Stimulated activated memory B cell treated with anti-CD40 and anti-IgM and Interleukin-4, amounts not matched to agents 10 μg/mL and 1 μg/mL and 100 μg/mL, for 72 hours (primary cell): Measurements from ENCODE around the gene MAPKAPK5.

Source experiments
- ATAC-seq: fragments of 150-1000 bp; cut with Tn5 transposase; 2 replicates; pipeline ENCODE4 v1.10.0; 2021
- H3K27ac Mint-ChIP-seq: one replicate; pipeline ENCODE4 v1.8.0; 2022; ENCODE audit warnings: mild to moderate bottlenecking, mixed read lengths
- H3K27me3 Mint-ChIP-seq: one replicate; pipeline ENCODE4 v1.8.0; 2022; ENCODE audit warnings: mixed read lengths
- H3K36me3 Mint-ChIP-seq: one replicate; pipeline ENCODE4 v1.8.0; 2022; ENCODE audit warnings: mixed read lengths
- H3K4me1 Mint-ChIP-seq: one replicate; pipeline ENCODE4 v1.8.0; 2022; ENCODE audit warnings: mixed read lengths
- H3K4me3 Mint-ChIP-seq: one replicate; pipeline ENCODE4 v1.8.0; 2022; ENCODE audit warnings: mild to moderate bottlenecking, moderate library complexity, mixed read lengths
- H3K9me3 Mint-ChIP-seq: one replicate; pipeline ENCODE4 v1.8.0; 2022; ENCODE audit warnings: mixed read lengths

Gene MAPKAPK5

GRCh38 chr12:111842556-111843396 is 748 bp downstream of the MAPKAPK5 start:
- H3K36me3 Mint-ChIP-seq = peaks cover 43% of the 10 kb centered on the region
- H3K9me3 Mint-ChIP-seq = no peaks in the 10 kb centered on the region
- H3K4me3 Mint-ChIP-seq = peak overlapping the region; percentile 96
- ATAC-seq = peak; percentile 56
- H3K27me3 Mint-ChIP-seq = no peaks in the 10 kb centered on the region
- H3K27ac Mint-ChIP-seq = peak overlapping the region; percentile 99
- peaks cover 49% of the 10 kb centered on the region for H3K4me1 Mint-ChIP-seq

GRCh38 chr12:111846016-111846415 is 4.0 kb downstream of the MAPKAPK5 start:
- Mint-ChIP-seq H3K9me3 (no peaks in the 10 kb centered on the region), H3K27ac (no peak overlapping the region), H3K36me3 (peaks cover 34% of the 10 kb centered on the region), H3K4me1 (peaks cover 36% of the 10 kb centered on the region), H3K4me3 (no peak overlapping the region), H3K27me3 (no peaks in the 10 kb centered on the region)
- no peak for ATAC-seq

- Mint-ChIP-seq H3K4me3 (no peak overlapping the region), H3K27ac (no peak overlapping the region), H3K36me3 (peaks cover 57% of the 10 kb centered on the region), H3K4me1 (peaks cover 22% of the 10 kb centered on the region), H3K27me3 (no peaks in the 10 kb centered on the region), H3K9me3 (no peaks in the 10 kb centered on the region)
- ATAC-seq = no peak
Observed at GRCh38 chr12:111850526-111850925, 8.5 kb downstream of the MAPKAPK5 start.

DNA sequence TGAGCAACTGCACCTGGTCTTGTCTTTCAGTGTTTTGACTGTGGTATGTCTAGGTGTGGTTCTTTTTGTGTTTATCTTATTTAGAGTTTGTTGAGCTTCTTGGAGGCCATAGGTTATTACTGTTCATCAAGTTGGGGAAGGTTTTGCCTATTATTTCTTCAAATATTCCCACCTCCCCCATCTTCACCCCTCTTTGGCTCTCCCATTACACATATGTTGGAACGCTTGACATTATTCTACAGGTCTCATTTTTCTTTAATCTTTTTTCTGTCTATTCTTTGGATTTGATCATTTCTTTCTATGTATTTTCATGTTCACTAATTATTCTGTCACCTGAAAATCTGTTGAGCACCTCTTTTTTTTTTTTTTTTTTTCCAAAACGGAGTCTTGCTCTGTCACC is 16.2 kb downstream of the MAPKAPK5 start:
- H3K36me3 Mint-ChIP-seq = peaks cover 31% of the 10 kb centered on the region

DNA sequence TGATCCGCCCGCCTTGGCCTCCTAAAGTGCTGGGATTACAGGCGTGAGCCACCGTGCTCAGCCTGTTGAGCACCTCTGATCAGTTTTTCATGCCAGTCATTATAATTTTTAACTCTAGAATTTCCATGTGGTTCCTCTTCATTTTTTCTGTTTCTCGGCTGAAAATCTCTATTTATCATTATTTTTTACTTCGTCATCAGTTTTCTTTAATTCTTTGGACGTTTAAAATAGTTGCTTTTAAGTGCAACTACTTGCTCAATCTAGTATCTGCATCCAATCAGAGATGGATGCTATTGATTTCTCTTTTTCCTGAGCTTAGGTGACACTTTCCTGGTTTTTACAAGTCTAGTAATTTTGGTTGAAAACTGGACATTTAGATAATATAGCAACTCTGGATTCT is 16.8 kb downstream of the MAPKAPK5 start:
- Mint-ChIP-seq H3K27ac (no peak overlapping the region), H3K9me3 (peaks cover 3% of the 10 kb centered on the region), H3K27me3 (no peaks in the 10 kb centered on the region), H3K36me3 (peaks cover 29% of the 10 kb centered on the region), H3K4me3 (no peak overlapping the region), H3K4me1 (peaks cover 25% of the 10 kb centered on the region)
- ATAC-seq = no peak

More for the DNA sequence above, 16.2 kb downstream of the MAPKAPK5 start:
- no peak overlapping the region for H3K4me3 Mint-ChIP-seq
- ATAC-seq = no peak
- H3K27ac Mint-ChIP-seq = no peak overlapping the region
- H3K27me3 Mint-ChIP-seq = no peaks in the 10 kb centered on the region
- H3K9me3 Mint-ChIP-seq = peaks cover 3% of the 10 kb centered on the region
- peaks cover 25% of the 10 kb centered on the region for H3K4me1 Mint-ChIP-seq

DNA sequence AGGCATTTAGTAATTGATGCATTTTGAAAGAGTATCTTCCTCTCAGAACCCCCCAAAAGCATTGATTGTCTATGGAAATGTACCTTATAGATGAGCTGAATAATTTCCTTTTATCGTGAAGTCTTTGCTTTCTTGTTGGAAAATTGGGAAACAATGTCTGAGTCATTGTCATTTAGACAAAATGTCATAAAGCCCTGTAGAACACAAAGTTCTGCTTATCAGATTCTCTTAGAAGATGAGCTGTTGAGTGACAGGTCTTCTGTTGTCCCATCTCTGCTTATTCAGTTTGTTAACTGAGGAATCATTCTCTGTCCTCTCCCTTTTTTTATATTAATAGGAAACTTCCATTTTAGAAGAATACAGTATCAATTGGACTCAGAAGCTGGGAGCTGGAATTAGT is 22.9 kb downstream of the MAPKAPK5 start:
- Mint-ChIP-seq H3K36me3 (peaks cover 40% of the 10 kb centered on the region), H3K27ac (no peak overlapping the region), H3K9me3 (no peaks in the 10 kb centered on the region), H3K4me3 (no peak overlapping the region), H3K4me1 (peaks cover 8% of the 10 kb centered on the region), H3K27me3 (no peaks in the 10 kb centered on the region)
- ATAC-seq = no peak

GRCh38 chr12:111867531-111867930 is 25.5 kb downstream of the MAPKAPK5 start:
- no peaks in the 10 kb centered on the region for H3K9me3 Mint-ChIP-seq
- no peak overlapping the region for H3K4me3 Mint-ChIP-seq
- no peaks in the 10 kb centered on the region for H3K27me3 Mint-ChIP-seq
- H3K4me1 Mint-ChIP-seq = peaks cover 6% of the 10 kb centered on the region
- no peak for ATAC-seq
- H3K27ac Mint-ChIP-seq = no peak overlapping the region
- H3K36me3 Mint-ChIP-seq = peaks cover 57% of the 10 kb centered on the region

DNA sequence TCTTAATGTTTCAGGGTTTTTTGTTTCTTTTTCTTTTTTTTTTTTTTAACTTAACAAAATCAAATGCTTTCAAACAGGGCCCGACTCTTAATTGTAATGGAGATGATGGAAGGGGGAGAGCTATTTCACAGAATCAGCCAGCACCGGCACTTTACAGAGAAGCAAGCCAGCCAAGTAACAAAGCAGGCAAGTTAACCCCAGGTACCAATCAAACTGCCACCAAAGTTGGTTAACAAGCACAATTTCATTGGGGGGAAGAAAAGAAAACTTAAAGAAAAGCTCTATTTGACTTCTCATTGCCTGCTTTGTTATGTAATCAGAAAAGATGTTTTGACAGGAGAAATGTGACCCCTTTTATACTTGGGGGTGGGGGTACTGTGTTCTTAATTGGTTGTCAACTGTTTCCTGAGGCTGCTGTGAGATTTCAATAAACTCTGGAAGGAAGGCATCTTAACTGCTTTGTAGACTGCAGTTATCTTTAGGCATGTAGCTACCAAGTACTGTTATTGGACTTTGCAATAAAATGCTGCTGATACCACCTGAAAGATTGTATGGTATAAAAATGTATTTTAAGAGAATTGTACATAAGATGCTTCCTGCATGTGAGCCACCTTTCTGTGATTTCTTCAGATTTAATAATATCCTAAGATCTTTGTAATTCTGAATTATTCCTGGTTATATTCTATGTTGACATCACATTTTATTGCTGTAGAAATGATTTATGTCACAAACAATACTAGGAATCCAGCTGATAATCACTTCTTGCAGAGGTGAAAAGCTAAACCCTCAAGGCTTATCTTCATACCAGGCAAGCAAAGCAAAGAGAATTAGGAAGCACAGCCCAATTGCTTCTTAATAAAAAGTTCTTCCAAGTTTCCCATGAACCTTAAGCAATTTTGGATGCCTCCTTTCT is 26.9 kb downstream of the MAPKAPK5 start:
- Mint-ChIP-seq H3K4me3 (no peak overlapping the region), H3K4me1 (no peaks in the 10 kb centered on the region), H3K9me3 (no peaks in the 10 kb centered on the region), H3K36me3 (peaks cover 62% of the 10 kb centered on the region), H3K27ac (no peak overlapping the region), H3K27me3 (no peaks in the 10 kb centered on the region)
- no peak for ATAC-seq

DNA sequence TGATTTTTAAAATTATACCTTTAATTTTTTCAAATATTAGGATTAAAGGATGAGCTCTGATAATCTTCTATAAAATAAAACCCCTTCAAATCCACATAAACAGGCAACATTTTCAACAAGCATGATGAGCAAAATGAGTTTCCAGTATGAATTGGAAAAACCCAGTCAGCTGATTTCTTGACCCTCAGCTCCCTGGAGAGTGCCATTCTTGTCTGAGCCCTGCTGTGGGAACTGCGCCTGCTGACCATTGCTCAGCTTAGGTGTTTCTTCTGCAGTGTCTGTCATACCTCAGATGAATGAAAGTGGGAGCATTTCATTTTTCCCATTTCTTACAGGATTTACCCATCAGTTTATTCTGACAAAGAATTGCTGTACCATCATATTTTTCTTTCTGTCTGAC is 27.6 kb downstream of the MAPKAPK5 start:
- no peaks in the 10 kb centered on the region for H3K27me3 Mint-ChIP-seq
- no peak overlapping the region for H3K4me3 Mint-ChIP-seq
- H3K27ac Mint-ChIP-seq = no peak overlapping the region
- peaks cover 62% of the 10 kb centered on the region for H3K36me3 Mint-ChIP-seq
- H3K4me1 Mint-ChIP-seq = no peaks in the 10 kb centered on the region
- no peaks in the 10 kb centered on the region for H3K9me3 Mint-ChIP-seq
- no peak for ATAC-seq

DNA sequence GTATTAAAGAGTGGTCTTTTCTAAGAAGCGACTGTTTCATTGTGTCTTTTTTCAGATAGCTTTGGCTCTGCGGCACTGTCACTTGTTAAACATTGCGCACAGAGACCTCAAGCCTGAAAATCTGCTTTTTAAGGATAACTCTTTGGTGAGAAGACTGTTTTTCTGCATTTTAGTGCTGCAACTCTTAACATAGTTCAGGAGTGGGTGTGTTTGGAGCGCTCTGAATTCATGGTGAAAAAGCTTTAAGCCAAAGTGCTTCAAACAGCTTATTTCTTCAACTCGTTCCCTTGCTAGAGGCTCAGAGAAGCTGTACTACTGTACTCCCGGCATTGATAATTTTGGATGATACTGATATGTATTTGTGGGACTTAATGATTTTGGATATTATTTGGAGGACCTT is 28.2 kb downstream of the MAPKAPK5 start:
- Mint-ChIP-seq H3K4me1 (no peaks in the 10 kb centered on the region), H3K36me3 (peaks cover 65% of the 10 kb centered on the region), H3K9me3 (no peaks in the 10 kb centered on the region), H3K27me3 (no peaks in the 10 kb centered on the region), H3K4me3 (no peak overlapping the region), H3K27ac (no peak overlapping the region)
- no peak for ATAC-seq

- Mint-ChIP-seq H3K27me3 (no peaks in the 10 kb centered on the region), H3K4me3 (no peak overlapping the region), H3K9me3 (no peaks in the 10 kb centered on the region), H3K4me1 (no peaks in the 10 kb centered on the region), H3K36me3 (peaks cover 65% of the 10 kb centered on the region), H3K27ac (no peak overlapping the region)
- no peak for ATAC-seq
Observed at GRCh38 chr12:111870706-111871105, 28.7 kb downstream of the MAPKAPK5 start.

DNA sequence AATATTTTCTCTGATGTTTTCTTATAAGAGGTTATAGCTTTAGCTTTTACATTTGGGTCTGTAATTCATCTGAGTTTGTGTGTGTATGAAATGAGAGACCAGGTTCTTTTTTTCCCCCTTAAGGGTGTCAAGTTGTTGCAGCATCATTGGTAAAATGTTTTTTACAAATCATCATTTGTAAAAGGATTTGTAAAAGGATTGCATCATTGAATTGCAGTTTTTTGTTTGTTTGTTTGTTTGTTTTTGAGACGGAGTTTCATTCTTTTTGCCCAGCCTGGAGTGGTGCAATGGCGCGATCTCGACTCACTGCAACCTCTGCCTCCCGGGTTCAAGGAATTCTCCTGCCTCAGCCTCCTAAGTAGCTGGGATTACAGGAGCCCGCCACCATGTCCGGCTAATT is 31.1 kb downstream of the MAPKAPK5 start:
- Mint-ChIP-seq H3K27ac (no peak overlapping the region), H3K9me3 (no peaks in the 10 kb centered on the region), H3K4me1 (no peaks in the 10 kb centered on the region), H3K27me3 (no peaks in the 10 kb centered on the region), H3K36me3 (peaks cover 66% of the 10 kb centered on the region), H3K4me3 (no peak overlapping the region)
- no peak for ATAC-seq

- H3K36me3 Mint-ChIP-seq = peaks cover 73% of the 10 kb centered on the region
- ATAC-seq = peak; percentile 71
- no peaks in the 10 kb centered on the region for H3K27me3 Mint-ChIP-seq
- no peak overlapping the region for H3K27ac Mint-ChIP-seq
- H3K9me3 Mint-ChIP-seq = no peaks in the 10 kb centered on the region
- H3K4me1 Mint-ChIP-seq = peaks cover 2% of the 10 kb centered on the region
- no peak overlapping the region for H3K4me3 Mint-ChIP-seq
Observed at GRCh38 chr12:111881716-111882115, 39.7 kb downstream of the MAPKAPK5 start.

GRCh38 chr12:111886662-111887545 is 44.9 kb downstream of the MAPKAPK5 start:
- no peaks in the 10 kb centered on the region for H3K27me3 Mint-ChIP-seq
- no peak overlapping the region for H3K27ac Mint-ChIP-seq
- no peak overlapping the region for H3K4me3 Mint-ChIP-seq
- H3K4me1 Mint-ChIP-seq = peaks cover 6% of the 10 kb centered on the region
- H3K9me3 Mint-ChIP-seq = no peaks in the 10 kb centered on the region
- ATAC-seq = no peak
- peaks cover 81% of the 10 kb centered on the region for H3K36me3 Mint-ChIP-seq
